DMS79 treated with DMSO at 0.1 percent for 48 hours (cell line): Measurements from ENCODE around the gene SOD1.
A peak's percentile ranks its signal among the peaks of the same experiment; 100 is the strongest.

Source experiments
- DNase-seq: peaks from one replicate; lab custom pipeline; 2025; lab: John Stamatoyannopoulos, UW

The SOD1 gene

DNA sequence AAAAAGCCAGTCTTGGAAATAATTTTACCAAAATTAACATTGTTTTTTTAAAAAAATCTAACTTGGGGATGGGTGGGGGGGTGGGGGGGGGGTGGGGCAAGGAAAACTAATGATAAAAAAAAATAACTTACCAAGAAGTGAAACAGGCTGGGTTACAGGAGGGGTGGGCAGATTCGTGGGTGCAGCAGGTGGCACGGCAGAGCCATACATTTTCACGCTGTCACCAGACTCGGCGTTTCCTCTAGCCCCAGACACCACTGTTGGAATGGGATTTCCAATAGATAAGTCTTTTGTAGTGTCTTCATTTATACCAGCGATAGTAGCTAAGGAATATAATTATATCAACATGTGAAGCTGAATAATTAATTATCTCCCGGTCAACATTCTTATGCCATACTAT is 25.4 kb downstream of the SOD1 start:
- no peak for DNase-seq

DNA sequence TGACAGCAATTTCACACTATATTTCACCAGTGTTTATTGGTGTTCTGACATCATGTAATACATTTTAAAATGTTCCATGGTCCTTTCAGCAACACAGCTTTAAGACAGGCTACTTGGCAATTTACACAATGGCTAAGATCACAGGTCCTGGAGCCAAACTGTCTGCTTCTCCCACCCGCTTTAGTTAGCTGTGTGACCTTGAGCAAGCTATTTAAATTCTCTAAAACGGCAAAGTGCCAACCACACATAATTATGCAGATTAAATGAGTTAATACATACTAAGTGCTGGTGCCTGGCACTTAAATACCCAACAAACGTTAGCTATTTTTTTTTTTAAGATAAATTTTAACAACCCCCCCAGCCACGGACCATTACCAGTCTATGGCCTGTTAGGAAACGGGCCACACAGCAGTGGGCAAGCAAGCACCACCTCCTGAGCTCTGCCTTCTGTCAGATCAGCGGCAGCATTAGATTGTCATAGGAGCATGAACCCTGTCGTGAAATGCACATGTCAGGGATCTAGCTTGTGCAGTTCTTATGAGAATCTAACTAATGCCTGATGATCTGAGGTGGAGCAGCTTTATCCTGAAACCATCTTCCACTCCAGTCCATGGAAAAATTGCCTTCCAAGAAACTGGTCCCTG is 26.9 kb downstream of the SOD1 start:
- no peak for DNase-seq

DNA sequence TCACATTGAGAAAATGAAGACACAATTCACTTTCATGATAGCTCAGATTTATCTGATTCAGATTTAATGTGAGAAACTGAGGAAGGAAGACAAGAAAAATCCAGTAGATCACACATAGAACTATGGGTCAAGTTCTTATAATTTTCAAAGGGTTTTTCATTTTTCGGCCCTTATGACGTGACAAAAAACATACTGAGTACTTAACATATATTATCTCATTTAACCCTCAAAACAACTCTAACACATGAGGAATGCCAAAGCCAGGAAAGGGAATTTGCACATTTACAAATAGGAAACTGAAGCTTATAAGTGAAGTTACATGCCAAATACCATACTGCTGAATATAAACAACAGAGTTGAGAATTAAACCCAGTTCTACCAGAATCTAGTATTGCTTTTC is 27.6 kb downstream of the SOD1 start:
- DNase-seq, result no peak

DNA sequence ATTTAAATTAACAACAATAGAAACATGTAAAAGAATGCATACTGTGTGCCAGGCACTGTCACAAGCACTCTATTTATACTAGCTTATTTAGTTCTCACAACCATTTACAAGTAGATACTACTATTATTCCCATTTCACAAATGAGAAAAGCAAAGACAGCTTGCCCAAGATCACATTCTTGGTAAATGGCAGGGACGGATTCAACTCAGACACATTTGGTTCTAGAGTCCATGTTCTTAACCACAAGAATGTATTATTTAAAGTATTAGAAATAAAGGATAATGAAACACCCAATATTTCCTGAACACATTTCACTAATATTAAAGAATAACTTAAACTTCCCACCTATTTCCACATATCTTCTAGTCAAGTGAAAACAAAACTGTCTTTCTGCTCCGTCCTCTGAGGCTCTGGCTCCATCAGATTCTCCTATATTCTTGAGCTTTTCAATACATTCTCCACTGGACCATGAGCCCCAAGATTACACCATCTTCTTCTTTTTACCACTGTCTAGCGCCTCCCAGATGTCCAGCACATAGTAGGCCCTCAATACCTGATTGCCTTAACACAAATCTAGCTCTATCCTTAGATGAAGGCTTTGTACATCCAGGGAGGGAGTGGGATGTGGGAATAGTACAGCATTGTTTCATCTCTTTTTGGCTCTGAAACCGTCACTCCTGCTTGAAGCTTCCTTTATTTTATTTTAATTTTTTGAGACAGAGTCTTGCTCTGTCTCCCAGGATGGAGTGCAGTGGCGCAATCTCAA is 29.3 kb downstream of the SOD1 start:
- no peak for DNase-seq

DNA sequence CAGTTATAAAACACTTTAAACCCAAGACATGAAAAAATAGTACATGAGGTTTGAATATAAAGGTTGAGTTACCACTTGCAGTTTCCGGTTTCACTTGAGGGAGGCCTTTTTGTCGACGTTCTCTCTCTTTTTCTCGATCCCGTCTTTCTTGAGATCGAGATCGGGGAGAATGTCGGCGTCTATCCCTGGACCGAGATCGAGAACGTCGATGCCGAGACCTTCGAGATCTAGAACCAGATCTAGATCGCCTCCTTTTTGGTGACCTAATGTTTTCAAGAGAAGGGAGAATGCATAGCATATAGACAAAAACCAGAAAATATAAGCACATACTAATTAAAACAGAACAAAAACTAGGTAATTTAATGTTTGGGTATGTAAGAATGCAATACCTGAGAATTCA is 33.7 kb downstream of the SOD1 start:
- DNase-seq, result no peak

DNA sequence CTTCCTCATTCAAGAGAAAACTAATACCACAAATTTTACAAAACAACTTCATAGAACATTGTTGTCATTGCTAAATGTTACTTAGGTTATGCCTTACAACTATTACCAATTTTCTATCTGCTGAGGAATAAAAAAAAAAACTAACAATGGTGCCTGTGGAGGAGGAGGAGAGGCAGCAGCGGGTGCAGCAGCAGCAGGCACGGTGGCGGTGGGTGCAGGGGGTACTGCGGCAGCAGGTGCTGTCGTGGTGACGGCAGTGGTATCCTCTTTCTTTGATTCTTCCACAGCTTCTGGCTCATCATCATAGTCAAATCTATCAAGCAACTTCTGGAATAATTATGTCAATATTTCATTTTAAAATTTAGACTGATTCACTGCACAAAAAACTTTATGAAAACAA is 36.9 kb downstream of the SOD1 start:
- DNase-seq, result no peak

DNA sequence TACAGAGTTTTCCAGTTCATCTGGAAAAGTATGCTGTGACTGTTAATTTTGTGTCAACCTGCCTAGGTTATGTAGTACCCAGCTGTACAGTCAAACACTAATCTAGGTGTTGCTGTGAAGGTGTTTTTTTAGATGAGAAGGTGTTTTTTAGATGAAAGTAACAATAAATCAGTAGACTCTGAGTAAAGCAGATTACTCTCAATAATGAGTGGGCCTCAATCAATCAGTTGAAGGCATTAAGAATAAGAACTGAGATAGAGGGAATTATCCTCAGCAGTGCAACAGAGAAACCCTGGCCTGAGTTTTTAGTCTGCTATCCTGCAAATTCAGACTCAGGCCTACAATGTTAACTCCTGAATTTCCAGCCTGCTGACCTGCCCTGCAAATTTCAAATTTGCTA is 39.0 kb downstream of the SOD1 start:
- no peak for DNase-seq

DNA sequence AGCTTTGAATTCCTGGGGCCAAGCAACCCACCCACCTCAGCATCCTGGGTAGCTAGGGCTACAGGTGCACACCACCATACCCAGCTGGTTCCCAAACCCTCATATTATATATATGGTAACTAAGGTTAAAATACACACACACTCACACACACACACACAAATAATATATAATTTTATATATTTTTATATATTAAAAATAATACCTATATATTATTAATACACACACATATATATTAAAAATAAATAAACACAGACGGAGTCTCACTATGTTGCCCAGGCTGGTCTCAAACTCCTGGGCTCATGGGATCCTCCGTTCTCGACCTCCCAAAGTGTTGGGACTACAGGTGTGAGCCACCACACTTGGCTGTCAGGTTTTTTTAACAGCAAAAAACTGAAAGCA is 40.5 kb downstream of the SOD1 start:
- no peak for DNase-seq

DNA sequence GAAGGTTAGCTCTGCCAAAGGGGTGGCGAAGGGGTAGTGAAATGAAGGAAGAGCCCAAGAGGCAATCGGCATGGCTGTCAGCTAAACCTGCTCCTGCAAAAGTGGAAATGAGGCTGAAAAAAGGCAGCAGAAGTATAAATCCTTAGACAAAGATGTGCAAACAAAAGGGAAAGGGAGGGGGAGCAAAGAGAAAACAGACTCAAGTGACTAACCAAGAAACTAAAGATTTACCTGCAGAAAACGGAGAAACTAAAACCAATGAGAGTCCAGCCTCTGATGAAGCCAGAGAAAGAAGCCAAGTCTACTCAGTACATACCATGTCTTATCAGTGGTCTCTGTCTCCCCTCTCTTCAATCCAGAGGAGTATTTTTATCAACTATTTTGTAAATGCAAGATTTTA is 47.1 kb downstream of the SOD1 start:
- no peak for DNase-seq

DNA sequence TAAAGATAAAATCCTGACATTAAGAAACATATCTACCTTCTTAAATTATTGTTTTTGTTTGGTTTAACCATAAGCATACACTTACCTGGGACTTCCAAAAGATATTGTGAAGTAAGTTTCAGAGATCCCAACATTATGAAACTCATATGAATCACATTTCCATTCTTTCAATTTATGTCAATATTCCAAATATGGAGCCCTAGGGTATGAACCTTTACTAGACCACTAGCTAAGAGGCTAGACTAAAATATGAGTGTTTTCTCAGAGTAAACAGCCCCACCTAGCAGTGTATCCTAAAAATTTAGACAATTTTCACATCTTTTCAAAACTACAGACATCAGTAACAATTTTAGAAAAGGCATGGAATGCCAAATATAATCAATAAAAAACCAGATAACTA is 48.0 kb downstream of the SOD1 start:
- no peak for DNase-seq

DNA sequence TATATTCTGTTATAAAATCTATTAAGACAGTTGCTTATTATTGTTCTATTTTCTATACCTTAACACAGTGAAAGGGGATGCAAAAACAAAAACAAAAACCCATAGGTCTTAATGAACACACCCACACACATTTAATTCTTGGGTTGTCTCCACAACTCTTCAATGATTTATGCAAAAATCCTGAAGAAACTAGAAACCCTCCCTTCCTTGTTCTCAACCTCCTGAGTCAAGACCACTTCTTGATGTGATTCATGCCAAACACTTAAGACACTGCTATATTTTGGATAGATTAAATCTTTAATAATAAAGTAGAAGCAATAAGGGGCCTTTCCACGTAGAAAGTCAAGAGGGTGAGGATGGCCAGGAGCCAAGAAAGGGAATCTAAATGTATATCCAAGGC is 49.0 kb downstream of the SOD1 start:
- DNase-seq, result peak; percentile 56

DNA sequence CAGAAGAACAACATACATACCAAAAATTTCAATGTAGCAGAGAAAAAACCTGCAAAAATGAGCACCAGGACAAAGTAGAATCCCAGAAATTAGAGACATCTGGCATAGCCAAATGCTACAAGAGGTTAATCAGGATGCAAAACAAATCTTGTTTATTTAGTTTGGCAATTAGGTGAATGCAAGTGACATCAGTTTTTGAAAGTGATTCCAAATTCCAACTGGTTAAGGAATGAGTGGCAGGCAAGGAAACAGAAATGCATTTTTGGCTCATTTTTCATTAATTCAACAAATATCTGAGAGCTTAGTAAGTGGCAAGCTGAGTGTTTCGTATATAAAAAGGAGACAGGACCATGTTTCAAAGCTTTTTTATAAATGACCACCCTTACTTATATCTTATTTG is 51.1 kb downstream of the SOD1 start:
- DNase-seq, result no peak

DNA sequence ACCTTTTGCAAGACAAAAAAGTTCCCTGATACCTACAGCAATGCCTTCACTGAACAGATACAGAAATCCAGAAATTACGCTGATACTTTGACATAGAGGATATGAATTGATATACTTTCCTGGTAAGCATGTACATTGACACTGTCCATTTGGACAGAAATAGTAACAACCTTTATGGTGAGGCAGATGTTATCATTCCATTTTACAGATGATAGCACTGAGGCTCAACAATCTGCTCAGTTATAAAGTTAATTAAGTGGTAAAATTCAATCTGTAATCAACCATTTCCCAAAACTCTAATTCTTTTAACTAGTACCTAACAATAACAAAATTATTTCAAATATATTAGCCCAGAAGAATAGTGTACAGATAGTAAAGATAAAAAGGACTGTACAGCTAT is 51.8 kb downstream of the SOD1 start:
- DNase-seq, result no peak

DNA sequence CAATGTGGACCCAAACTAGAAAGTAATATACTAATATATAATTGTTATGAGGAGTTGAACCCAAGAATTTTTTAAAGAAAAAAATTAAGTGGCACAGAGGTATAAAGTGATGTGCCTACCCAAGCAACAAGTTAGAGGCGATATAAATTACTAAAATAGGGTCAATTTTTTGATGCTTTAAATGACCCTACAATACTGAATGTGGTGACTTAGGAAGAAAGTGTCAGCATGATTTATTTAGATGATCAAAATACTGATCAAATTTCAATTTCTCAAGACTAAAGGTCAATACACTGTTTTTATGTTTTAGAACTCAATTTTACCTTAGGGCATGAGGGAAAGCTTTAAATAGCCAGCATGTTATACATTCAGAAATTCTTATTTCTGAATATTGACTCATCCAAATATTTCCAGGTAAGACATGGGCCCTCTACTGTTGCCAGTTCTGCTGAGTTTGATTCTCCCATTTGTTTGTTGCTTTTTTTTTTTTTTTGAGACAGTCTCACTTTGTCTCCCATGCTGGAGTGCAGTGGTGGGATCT is 52.3 kb downstream of the SOD1 start:
- DNase-seq, result no peak

DNA sequence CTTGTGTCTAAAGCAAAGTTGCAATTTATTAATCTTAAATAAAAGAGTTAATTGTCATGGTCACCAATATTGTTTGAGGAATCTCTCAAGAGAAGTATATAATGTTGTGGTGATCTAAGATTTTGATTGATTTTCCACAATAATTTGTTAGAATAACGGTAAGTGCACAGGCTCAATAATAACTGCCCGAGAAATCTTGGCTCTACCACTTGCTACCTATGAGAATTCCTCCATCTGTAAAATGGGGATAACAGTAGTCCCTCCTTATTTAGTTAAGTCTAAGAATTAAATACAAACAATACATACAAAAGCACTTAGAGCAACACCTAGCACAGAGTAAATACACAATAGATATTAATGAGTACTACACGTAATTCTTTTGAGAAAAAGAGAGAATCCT is 53.6 kb downstream of the SOD1 start:
- no peak for DNase-seq

DNA sequence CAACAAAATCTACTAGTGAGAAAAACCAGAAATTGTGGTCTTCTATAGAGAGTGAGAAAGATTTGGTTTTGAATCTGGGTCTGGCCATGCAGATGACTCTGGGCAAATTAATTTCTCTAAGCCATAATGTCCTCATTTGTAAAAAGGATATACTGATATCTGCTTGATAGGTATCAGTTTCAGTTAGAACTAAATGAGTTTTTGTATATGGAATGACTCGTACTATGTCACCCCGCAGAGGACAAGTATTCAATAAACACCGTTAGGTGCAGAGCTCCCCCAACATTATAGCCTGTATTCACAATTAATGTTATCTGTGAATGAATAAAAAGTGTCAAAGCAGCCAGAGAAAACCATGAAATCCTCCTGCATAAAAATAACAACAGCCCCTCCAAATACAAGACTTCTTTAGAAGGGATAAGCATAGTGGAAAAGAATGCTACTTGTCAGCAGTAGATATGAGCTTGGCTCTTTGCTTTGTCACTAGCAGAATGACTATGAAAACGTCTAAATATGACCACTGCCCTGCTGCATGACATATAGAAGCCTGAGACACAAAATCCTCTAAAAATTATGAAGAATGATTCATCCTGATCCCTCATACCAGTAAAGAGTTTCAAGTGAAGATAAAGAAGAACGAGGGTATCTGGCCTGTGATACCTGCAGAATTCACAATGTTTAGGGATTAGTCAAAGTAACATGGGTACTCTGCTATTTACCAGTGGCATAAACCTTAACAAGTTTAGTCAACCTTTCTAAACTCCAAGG is 54.7 kb downstream of the SOD1 start:
- no peak for DNase-seq

DNA sequence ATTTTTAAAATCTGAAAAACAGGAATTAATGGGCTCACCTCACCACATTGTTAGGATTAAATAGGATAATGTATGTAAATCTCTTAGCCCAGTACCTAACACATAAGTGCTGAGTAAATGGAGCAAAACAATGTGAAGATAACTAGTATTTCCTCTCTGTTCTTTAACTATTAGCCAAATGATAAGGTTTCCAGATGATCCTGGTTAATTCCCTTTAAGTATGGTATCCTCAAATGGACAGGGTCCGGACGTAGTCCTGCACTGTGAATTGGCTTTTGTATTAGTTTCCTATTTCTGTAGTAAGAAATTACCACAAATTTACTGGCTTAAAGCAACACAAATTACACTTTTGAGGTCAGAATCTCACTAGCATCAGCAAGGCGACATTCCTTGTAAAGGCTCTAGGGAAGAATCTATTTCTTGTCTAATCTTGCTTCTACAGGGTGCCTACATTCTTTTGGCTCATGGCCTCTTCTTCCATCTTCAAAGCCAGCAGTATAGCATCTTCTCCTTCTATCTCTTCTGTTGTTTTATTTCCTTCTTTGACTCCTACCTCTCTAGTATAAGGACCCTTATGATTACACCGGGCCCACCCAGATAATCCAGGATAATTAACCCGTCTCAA is 55.4 kb downstream of the SOD1 start:
- no peak for DNase-seq

DNA sequence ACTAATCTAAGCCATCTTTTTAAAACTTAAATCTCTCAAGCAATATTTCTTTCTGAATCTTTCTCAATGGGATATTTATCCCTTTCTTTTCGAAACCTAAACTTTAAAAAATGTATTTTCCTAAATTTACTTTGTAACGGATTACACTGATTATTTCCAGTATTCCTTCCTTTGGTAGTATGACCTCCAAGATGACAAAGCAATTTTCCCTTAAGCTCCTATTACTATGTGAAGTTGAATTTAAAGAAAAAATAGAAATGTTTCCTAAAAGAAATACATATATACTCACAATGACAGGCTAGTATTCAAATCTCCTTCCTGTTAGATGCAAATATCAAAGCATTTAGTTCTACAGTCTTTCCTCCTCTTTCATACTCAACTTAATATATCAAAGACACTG is 56.6 kb downstream of the SOD1 start:
- DNase-seq, result no peak
